NCI-H2171 (cell line): ENCODE results near the gene SMIM17.
"Not testable (repeated sequence)": the region's sequence is repeated elsewhere in the genome, so short reads cannot be mapped to it uniquely, and the experiment has no call there.

Experiments
- DNase-seq: peaks from one replicate; lab custom pipeline; 2025; lab: John Stamatoyannopoulos, UW

Gene SMIM17

GRCh38 chr19:56660381-56661107 is 17.6 kb downstream of the SMIM17 start:
- DNase-seq: no peak

- DNase-seq: no peak
Observed at GRCh38 chr19:56661248-56661647, 18.3 kb downstream of the SMIM17 start.

GRCh38 chr19:56663931-56664500 is 21.1 kb downstream of the SMIM17 start:
- no peak for DNase-seq

GRCh38 chr19:56664511-56664910 is 21.6 kb downstream of the SMIM17 start:
- DNase-seq: no peak

GRCh38 chr19:56667311-56667870 is 24.4 kb downstream of the SMIM17 start:
- no peak for DNase-seq

- no peak for DNase-seq
Observed at GRCh38 chr19:56668676-56669075, 25.7 kb downstream of the SMIM17 start.

GRCh38 chr19:56670401-56670960 is 27.5 kb downstream of the SMIM17 start:
- no peak for DNase-seq

GRCh38 chr19:56670961-56671612 is 28.1 kb downstream of the SMIM17 start:
- peak; percentile 42 for DNase-seq

- DNase-seq: peak; percentile 82
Observed at GRCh38 chr19:56671613-56671994, 28.6 kb downstream of the SMIM17 start, which contains the start of gene ZNF835. Gene ZNF835 (minus strand): TSS chr19:56671757. CDS start chr19:56665198, 6,559 bp downstream.

- not testable (repeated sequence) for DNase-seq
Observed at GRCh38 chr19:56672610-56673009, 29.7 kb downstream of the SMIM17 start.

- DNase-seq: no peak
Observed at GRCh38 chr19:56678205-56678604, 35.2 kb downstream of the SMIM17 start.

GRCh38 chr19:56681702-56682101 is 38.7 kb downstream of the SMIM17 start:
- no peak for DNase-seq

GRCh38 chr19:56683116-56683515 is 40.2 kb downstream of the SMIM17 start:
- DNase-seq: peak; percentile 1

- DNase-seq: no peak
Observed at GRCh38 chr19:56687031-56687430, 44.1 kb downstream of the SMIM17 start.

GRCh38 chr19:56689198-56689597 is 46.2 kb downstream of the SMIM17 start:
- no peak for DNase-seq

- DNase-seq: no peak
Observed at GRCh38 chr19:56690670-56691069, 47.7 kb downstream of the SMIM17 start.

- DNase-seq: no peak
Observed at GRCh38 chr19:56692206-56692895, 49.4 kb downstream of the SMIM17 start.

- no peak for DNase-seq
Observed at GRCh38 chr19:56699552-56699951, 56.6 kb downstream of the SMIM17 start.

- no peak for DNase-seq
Observed at GRCh38 chr19:56701895-56702294, 58.9 kb downstream of the SMIM17 start.

- no peak for DNase-seq
Observed at GRCh38 chr19:56705939-56706338, 63.0 kb downstream of the SMIM17 start.
